Stimulated activated CD8-positive, alpha-beta memory T cell treated with anti-CD3 and anti-CD28 coated beads, Interleukin-4, amount 100 ng/mL, for 24 hours (primary cell): Measurements from ENCODE around the gene MS4A7.
"Not testable (repeated sequence)": the region's sequence is repeated elsewhere in the genome, so short reads cannot be mapped to it uniquely, and the experiment has no call there.

Source experiments
- DNase-seq: peaks from one replicate; pipeline ENCODE4 v3.0.0-alpha.2; 2020; ENCODE audit warnings: low read depth

Gene MS4A7

GRCh38 chr11:60378354-60378753 is at the start of gene MS4A7:
Gene MS4A7, plus strand, starts transcription at chr11:60378532. Its CDS starts 4,610 bp downstream, at chr11:60383142.
- DNase-seq = no peak

GRCh38 chr11:60332846-60333245 is 45.5 kb upstream of the MS4A7 start:
- no peak for DNase-seq

GRCh38 chr11:60334005-60334620 is 44.2 kb upstream of the MS4A7 start:
- DNase-seq = peak; percentile 35

GRCh38 chr11:60336767-60337391 is 41.5 kb upstream of the MS4A7 start:
- no peak for DNase-seq

GRCh38 chr11:60338053-60338452 is 40.3 kb upstream of the MS4A7 start:
- DNase-seq = no peak

- DNase-seq = no peak
These were observed 39.0 kb upstream of the MS4A7 start for GRCh38 chr11:60339356-60339755.

GRCh38 chr11:60343094-60343704 is 35.1 kb upstream of the MS4A7 start:
- no peak for DNase-seq

GRCh38 chr11:60344146-60344545 is 34.2 kb upstream of the MS4A7 start:
- no peak for DNase-seq

GRCh38 chr11:60345489-60345888 is 32.8 kb upstream of the MS4A7 start:
- DNase-seq = no peak

- DNase-seq = no peak
These were observed 31.1 kb upstream of the MS4A7 start for GRCh38 chr11:60347084-60347797.

- no peak for DNase-seq
These were observed 30.2 kb upstream of the MS4A7 start for GRCh38 chr11:60348116-60348515.

GRCh38 chr11:60349990-60350389 is 28.3 kb upstream of the MS4A7 start:
- DNase-seq = no peak

GRCh38 chr11:60357771-60358170 is 20.6 kb upstream of the MS4A7 start:
- no peak for DNase-seq

GRCh38 chr11:60360621-60361020 is 17.7 kb upstream of the MS4A7 start:
- DNase-seq = no peak

- no peak for DNase-seq
These were observed 16.1 kb upstream of the MS4A7 start for GRCh38 chr11:60362241-60362640.

- DNase-seq = peak; percentile 26
These were observed 14.5 kb upstream of the MS4A7 start for GRCh38 chr11:60363542-60364470.

GRCh38 chr11:60366262-60366904 is 11.9 kb upstream of the MS4A7 start:
- not testable (repeated sequence) for DNase-seq

- no peak for DNase-seq
These were observed 11.3 kb upstream of the MS4A7 start for GRCh38 chr11:60367009-60367408.

- no peak for DNase-seq
These were observed 10.4 kb upstream of the MS4A7 start for GRCh38 chr11:60367896-60368295.

- DNase-seq = no peak
These were observed 8.0 kb upstream of the MS4A7 start for GRCh38 chr11:60370252-60370810.

GRCh38 chr11:60370811-60371298 is 7.5 kb upstream of the MS4A7 start:
- no peak for DNase-seq
